Muscle of leg (tissue), 11 donors: ENCODE data around the gene KCNK18. TPM values are rescaled to one million over a fixed set of nuclear protein-coding genes. Genes with fewer than 3 reads are reported as not detected.
A peak's percentile ranks its signal among the peaks of the same experiment; 100 is the strongest.

Source experiments
- DNase-seq: peaks from one replicate; pipeline ENCODE4 v3.0.0; 2013
- H3K27ac ChIP-seq: one replicate; pipeline ENCODE4 v1.5.1; 2013; ENCODE audit warnings: mild to moderate bottlenecking, low read length, control low read depth
- H3K27me3 ChIP-seq: one replicate; pipeline ENCODE4 v1.6.1; 2013; ENCODE audit warnings: low read length; ENCODE audit not compliant: control insufficient read depth, insufficient read depth
- H3K36me3 ChIP-seq: one replicate; pipeline ENCODE4 v1.6.1; 2013; ENCODE audit warnings: low read length; ENCODE audit not compliant: control insufficient read depth, insufficient read depth
- H3K4me1 ChIP-seq: one replicate; pipeline ENCODE4 v1.6.1; 2013; ENCODE audit warnings: low read length; ENCODE audit not compliant: control insufficient read depth, insufficient read depth
- H3K4me3 ChIP-seq: one replicate; pipeline ENCODE4 v1.5.1; 2013; ENCODE audit warnings: low read length, control low read depth
- H3K9me3 ChIP-seq: replicated peaks from 2 replicates; pipeline ENCODE4 v1.6.1; 2013; ENCODE audit warnings: low read depth, low read length; ENCODE audit not compliant: control insufficient read depth
- WGBS: methylation state at CpG from one replicate; pipeline ENCODE4 v1.1.5; 2013; ENCODE audit warnings: missing lambda C conversion rate; ENCODE audit not compliant: insufficient coverage; 5-methylcytosine and 5-hydroxymethylcytosine counted together
- polyA plus RNA-seq, 8 donors: library from polyadenylated mRNA; unstranded; fragments of 120-200 nt; gene quantifications; one replicate each; pipeline versions ENCODE4 v1.2.1 to v1.2.3, GENCODE V29; 2013; ENCODE audit warnings: inconsistent platforms in 1 of 8, low replicate concordance in 1 of 8; ENCODE audit not compliant: insufficient read length in 8 of 8, insufficient read depth in 1 of 8
- total RNA-seq: library from RNA; stranded (reverse); fragments of 120-200 nt; gene quantifications from one replicate; pipeline ENCODE4 v1.2.4, GENCODE V29; 2013

The KCNK18 gene
- total and polyA plus RNA-seq, 9 donors, result not detected

DNA sequence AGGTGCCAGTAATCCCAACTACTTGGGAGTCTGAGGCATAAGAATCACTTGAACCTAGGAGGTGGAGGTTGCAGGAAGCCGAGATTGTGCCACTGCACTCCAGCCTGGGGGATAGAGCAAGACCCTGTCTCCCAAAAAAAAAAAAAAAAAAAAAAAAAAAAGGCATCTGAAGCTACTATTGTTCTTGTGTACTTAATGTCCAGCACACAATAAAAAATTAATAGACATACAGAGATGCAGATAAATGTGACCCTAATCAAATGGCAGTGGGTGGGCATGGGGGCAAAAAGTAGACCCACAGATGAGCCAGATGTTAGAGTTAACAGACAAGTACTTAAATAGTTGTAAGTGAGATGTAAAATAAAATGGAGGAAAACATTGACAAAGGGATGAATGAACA is 7.7 kb upstream of the KCNK18 start:
- H3K27ac ChIP-seq, result no peak overlapping the region
- H3K27me3 ChIP-seq, result no peaks in the 10 kb centered on the region
- DNase-seq, result no peak
- no peaks in the 10 kb centered on the region for H3K4me1 ChIP-seq
- H3K36me3 ChIP-seq, result no peaks in the 10 kb centered on the region
- H3K4me3 ChIP-seq, result no peak overlapping the region
- no peaks in the 10 kb centered on the region for H3K9me3 ChIP-seq
- WGBS, result no CpG with 5 or more reads among the region's 1 CpG

DNA sequence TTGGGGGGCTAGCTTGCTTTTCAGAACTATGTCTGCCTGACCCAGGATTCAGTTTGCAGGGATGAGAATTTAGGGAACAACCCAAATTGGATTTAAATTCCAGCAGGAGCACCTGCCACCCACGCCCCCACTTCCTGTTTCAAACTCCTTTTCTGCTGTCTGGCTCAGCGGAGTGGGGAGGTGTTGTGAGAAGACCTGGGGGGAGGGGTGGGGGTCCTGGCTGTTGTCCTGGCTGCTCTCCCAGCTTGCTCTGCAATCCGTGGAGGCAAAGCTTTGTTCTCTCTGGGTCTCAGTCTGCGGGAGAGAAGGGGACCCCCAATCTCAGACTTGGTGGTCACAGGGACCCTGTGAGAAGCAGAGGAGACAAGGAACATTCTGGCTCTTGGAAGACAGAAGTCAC is 799 bp downstream of the KCNK18 start:
- no CpG with 5 or more reads among the region's 4 CpGs for WGBS
- Histone ChIP-seq H3K9me3 (no peaks in the 10 kb centered on the region), H3K27me3 (no peaks in the 10 kb centered on the region), H3K4me3 (no peak overlapping the region), H3K36me3 (no peaks in the 10 kb centered on the region), H3K4me1 (no peaks in the 10 kb centered on the region), H3K27ac (no peak overlapping the region)
- DNase-seq, result no peak

DNA sequence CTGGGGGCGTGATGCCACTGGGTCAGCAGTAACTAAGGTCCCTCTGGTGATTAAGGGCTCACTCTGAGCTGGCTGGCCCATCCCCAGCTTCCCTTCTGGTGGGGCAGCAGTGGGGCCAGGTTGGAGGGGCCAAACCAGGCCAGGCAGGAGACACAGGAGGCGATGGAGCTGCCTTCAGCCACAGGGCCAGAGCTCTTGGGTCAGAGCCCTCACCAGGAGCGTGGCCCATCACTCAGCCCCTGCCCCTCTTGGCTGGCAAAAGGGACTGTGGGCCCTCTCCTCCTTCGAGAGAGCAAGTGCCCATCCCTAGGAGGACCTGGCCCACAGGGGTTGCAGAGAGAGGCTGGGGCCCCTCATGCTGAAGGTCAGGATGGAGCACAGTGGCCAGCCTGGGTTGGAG is 4.5 kb downstream of the KCNK18 start:
- WGBS, result 58% methylated on average over 4 of the region's 4 CpGs

GRCh38 chr10:117204316-117204715 is 7.0 kb downstream of the KCNK18 start:
- Histone ChIP-seq H3K36me3 (no peaks in the 10 kb centered on the region), H3K27me3 (peaks cover 2% of the 10 kb centered on the region), H3K27ac (no peak overlapping the region), H3K4me3 (no peak overlapping the region), H3K9me3 (no peaks in the 10 kb centered on the region), H3K4me1 (no peaks in the 10 kb centered on the region)
- DNase-seq, result no peak
- 57% methylated on average over 2 of the region's 2 CpGs for WGBS

More for the DNA sequence above, 4.5 kb downstream of the KCNK18 start:
- H3K9me3 ChIP-seq, result no peaks in the 10 kb centered on the region
- H3K27me3 ChIP-seq, result no peaks in the 10 kb centered on the region
- H3K27ac ChIP-seq, result no peak overlapping the region
- no peaks in the 10 kb centered on the region for H3K4me1 ChIP-seq
- no peak for DNase-seq
- H3K36me3 ChIP-seq, result no peaks in the 10 kb centered on the region
- no peak overlapping the region for H3K4me3 ChIP-seq

- WGBS, result no CpG with 5 or more reads among the region's 1 CpG
- H3K4me1 ChIP-seq, result peaks cover 10% of the 10 kb centered on the region
- no peak overlapping the region for H3K4me3 ChIP-seq
- no peak for DNase-seq
- peaks cover 2% of the 10 kb centered on the region for H3K9me3 ChIP-seq
- no peaks in the 10 kb centered on the region for H3K36me3 ChIP-seq
- no peak overlapping the region for H3K27ac ChIP-seq
- H3K27me3 ChIP-seq, result peaks cover 28% of the 10 kb centered on the region
Measured at GRCh38 chr10:117212176-117212575, 14.9 kb downstream of the KCNK18 start.

DNA sequence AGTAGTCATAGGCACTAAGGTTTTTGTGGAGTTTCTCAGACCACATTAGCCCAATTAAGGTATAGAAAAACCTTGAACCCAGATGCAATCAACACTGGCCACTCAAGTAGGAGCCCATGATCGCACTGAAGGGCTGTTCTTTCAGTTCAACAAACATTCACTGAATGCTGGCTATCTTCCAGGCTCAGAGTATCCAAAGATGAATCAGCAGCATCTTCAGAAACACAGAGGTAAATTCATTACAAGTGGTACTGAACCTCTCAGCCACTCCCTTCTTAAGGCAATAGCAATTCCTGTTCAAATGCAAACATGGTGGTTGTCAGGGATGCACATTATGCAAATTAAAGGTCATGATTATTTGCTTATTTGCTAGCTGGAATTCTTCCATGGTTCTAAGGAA is 17.1 kb downstream of the KCNK18 start:
- Histone ChIP-seq H3K9me3 (peaks cover 2% of the 10 kb centered on the region), H3K4me3 (no peak overlapping the region), H3K27ac (no peak overlapping the region), H3K27me3 (peaks cover 44% of the 10 kb centered on the region), H3K36me3 (no peaks in the 10 kb centered on the region), H3K4me1 (peaks cover 13% of the 10 kb centered on the region)
- no peak for DNase-seq
- no CpG with 5 or more reads among the region's 1 CpG for WGBS

GRCh38 chr10:117215079-117215478 is 17.8 kb downstream of the KCNK18 start:
- Histone ChIP-seq H3K27ac (no peak overlapping the region), H3K36me3 (no peaks in the 10 kb centered on the region), H3K4me3 (no peak overlapping the region), H3K27me3 (peaks cover 45% of the 10 kb centered on the region), H3K4me1 (peaks cover 13% of the 10 kb centered on the region), H3K9me3 (peaks cover 2% of the 10 kb centered on the region)
- DNase-seq, result no peak
- WGBS, result 100% methylated on average over 2 of the region's 2 CpGs

- H3K27me3 ChIP-seq, result peaks cover 48% of the 10 kb centered on the region
- H3K4me1 ChIP-seq, result peaks cover 13% of the 10 kb centered on the region
- 56% methylated on average over 11 of the region's 15 CpGs for WGBS
- no peak overlapping the region for H3K4me3 ChIP-seq
- no peak for DNase-seq
- H3K9me3 ChIP-seq, result peaks cover 2% of the 10 kb centered on the region
- no peaks in the 10 kb centered on the region for H3K36me3 ChIP-seq
- no peak overlapping the region for H3K27ac ChIP-seq
Measured at GRCh38 chr10:117216028-117216427, 18.7 kb downstream of the KCNK18 start.

GRCh38 chr10:117216611-117217195 is 19.4 kb downstream of the KCNK18 start:
- H3K4me1 ChIP-seq, result peaks cover 13% of the 10 kb centered on the region
- under 1% methylated on average over 52 of the region's 52 CpGs for WGBS
- peaks cover 50% of the 10 kb centered on the region for H3K27me3 ChIP-seq
- DNase-seq, result peak; percentile 79
- no peak overlapping the region for H3K27ac ChIP-seq
- peak overlapping the region; percentile 34 for H3K4me3 ChIP-seq
- no peaks in the 10 kb centered on the region for H3K9me3 ChIP-seq
- no peaks in the 10 kb centered on the region for H3K36me3 ChIP-seq

DNA sequence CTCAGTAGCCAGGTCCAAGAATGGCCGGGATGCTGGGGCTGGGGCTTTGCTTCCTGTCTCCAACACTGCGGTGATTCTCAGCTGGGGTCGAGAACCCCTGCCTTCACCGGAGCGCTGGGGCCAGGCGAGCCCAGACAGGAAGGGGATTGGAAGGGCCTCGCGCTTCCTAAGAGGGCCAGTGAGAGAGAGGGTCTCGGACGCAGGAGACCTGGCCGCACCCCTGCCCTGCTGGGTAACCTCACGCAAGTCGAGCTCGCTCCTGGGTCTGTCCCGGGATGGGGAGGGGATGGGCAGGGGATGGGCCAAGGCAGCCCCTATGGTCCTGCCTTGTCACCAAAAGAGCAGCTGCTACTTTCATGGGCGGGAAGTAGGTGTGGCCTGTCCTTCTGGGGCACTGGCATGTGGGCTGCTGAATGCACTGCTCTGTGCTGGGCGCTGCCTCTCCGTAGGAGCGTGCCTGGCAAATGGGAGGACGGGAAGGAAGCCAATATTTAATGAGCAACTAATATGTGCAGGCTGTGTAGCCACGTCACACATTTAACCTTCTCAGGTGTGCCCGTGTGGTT is 20.0 kb downstream of the KCNK18 start:
- Histone ChIP-seq H3K9me3 (no peaks in the 10 kb centered on the region), H3K4me3 (peak overlapping the region; percentile 34), H3K36me3 (no peaks in the 10 kb centered on the region), H3K27ac (no peak overlapping the region), H3K4me1 (peaks cover 13% of the 10 kb centered on the region), H3K27me3 (peaks cover 50% of the 10 kb centered on the region)
- WGBS, result 18% methylated on average over 20 of the region's 22 CpGs
- peak; percentile 29 for DNase-seq

GRCh38 chr10:117218654-117219053 is 21.4 kb downstream of the KCNK18 start:
- Histone ChIP-seq H3K4me1 (peaks cover 13% of the 10 kb centered on the region), H3K4me3 (no peak overlapping the region), H3K27ac (no peak overlapping the region), H3K9me3 (no peaks in the 10 kb centered on the region), H3K27me3 (peaks cover 50% of the 10 kb centered on the region), H3K36me3 (no peaks in the 10 kb centered on the region)
- 75% methylated on average over 8 of the region's 8 CpGs for WGBS
- DNase-seq, result no peak
